Putamen (tissue), 1 donor: ENCODE results near the gene HDHD3.
"Not testable (repeated sequence)": the region's sequence is repeated elsewhere in the genome, so short reads cannot be mapped to it uniquely, and the experiment has no call there.

Experiments
- DNase-seq: peaks from one replicate; pipeline ENCODE4 v3.0.0-alpha.2; 2016; ENCODE audit warnings: low spot score

The HDHD3 gene

GRCh38 chr9:113389451-113389850, 12.7 kb upstream of the HDHD3 start:
- no peak for DNase-seq

GRCh38 chr9:113388833-113389232, 12.0 kb upstream of the HDHD3 start:
- DNase-seq, result no peak

DNA sequence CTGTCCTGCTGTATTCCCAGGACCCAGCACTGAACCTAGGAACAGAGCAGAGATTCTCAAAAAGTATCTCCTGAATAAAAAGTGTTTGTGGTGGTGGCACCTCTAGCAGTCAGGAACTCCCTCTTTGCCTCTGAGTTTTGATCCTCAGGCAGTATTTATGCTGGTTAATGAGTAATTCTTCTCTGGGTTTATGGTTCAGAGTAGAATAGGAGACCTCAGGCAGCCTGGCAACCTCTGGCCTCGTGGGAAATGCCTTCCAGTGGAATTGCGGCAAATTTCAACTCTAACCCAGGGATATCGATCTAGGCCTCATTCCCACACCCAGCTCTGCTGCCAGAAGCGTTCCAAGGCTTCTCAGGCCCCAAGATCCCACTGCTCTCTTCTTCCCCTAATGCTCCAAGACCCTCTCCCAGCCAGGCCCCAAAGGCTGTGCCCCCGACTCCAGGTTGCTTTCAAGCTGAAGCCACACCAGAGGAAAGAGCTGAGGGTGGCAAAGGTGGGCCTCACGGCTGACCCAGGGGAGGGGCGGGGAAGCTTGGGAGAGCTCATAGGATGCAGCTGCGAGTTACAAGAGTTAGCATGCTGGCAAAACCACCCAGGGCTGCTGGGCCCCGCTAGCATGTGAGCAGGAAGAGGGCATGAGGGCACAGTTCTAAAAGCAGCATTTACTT, 10.9 kb upstream of the HDHD3 start:
- DNase-seq, result no peak

DNA sequence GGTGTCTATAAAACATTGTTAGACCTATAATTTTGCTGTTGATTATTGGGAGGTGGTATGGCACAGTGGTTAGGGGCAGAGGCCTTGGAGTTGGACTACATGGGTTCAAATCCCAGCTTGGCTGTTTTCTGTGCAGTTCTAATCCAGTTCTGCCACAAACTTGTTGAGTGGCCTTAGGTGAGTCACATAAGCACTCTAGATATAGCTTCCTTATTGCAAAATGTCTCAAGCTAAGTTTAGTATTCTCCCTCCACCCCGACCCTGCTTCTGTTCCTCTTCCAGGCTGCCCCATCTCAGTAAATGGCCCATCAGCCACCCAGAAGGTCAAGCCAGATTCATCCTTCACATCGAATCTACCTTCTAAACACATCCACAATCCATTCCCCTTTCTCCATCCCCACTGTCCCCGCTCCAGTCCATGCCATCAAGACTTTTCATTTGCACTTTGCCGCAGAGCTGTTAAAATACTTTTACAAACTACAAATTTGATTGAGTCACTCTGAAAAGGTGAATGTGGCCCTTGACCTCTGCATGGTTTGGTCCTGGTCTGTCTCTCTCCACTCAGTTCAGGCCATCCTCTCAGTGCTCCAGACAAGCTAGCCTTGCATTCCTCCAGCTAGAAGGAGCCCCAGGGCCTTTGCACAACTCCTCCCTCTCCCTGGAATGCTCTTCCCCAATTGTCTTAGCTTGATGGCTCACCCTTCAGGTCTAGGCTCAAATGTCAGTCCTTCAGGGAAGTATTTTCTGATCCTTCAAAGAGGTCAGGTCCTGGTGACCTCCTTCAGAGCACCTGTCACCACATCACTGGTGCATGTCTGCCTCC, 10.0 kb upstream of the HDHD3 start:
- DNase-seq, result no peak

GRCh38 chr9:113381909-113382411, 5.2 kb upstream of the HDHD3 start:
- no peak for DNase-seq

- DNase-seq, result not testable (repeated sequence)
These were observed 4.7 kb upstream of the HDHD3 start for GRCh38 chr9:113381441-113381840.

- DNase-seq, result no peak
These were observed 4.1 kb upstream of the HDHD3 start for GRCh38 chr9:113380869-113381378.

- DNase-seq, result not testable (repeated sequence)
These were observed 3.0 kb upstream of the HDHD3 start for GRCh38 chr9:113379829-113380210.

GRCh38 chr9:113379094-113379828, 2.5 kb upstream of the HDHD3 start:
- not testable (repeated sequence) for DNase-seq

DNA sequence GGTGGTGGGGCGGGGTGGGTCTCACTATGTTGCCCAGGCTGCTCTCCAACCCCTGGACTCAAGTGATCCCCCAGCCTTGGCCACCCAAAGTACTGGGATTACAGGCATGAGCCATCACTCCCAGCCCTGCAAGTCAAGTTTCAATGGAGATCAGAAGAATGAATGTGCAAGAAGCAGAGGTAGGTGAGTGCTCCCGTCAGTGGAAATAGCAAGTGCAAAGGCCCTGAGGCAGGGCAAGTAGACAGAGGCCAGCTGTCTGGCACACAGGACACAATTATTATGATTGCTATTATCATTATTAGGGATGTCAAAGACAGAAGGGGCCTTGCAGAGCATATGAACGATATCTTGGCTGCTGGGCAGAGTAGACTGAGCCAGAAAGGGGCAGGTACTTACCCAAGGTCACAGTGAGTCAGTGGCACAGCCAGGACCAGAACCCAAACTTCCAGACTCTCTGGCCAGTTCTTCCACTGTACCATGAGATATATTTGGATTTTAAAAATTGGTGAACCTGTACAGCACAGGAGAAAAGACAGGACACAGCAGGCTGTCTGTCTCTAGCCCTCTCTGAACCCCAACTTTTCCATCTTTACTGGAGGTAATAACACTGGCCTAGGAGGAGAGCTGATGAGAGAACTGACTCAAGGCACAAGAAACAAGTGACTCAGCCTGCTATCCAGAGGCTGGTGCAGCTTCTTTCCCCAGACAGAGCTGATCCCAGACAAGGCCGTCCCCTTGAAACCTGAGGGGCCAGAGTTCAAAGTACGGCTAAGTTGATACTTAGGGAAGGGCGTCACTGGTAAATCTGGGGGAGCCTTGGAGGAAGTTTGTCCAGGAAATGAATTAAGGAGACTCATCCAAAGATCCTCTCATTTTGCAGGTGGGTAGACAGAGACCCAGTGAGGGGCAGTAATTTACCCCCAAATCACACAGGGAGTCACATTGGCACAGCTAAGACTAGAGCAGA, 1.4 kb downstream of the HDHD3 start:
- no peak for DNase-seq

DNA sequence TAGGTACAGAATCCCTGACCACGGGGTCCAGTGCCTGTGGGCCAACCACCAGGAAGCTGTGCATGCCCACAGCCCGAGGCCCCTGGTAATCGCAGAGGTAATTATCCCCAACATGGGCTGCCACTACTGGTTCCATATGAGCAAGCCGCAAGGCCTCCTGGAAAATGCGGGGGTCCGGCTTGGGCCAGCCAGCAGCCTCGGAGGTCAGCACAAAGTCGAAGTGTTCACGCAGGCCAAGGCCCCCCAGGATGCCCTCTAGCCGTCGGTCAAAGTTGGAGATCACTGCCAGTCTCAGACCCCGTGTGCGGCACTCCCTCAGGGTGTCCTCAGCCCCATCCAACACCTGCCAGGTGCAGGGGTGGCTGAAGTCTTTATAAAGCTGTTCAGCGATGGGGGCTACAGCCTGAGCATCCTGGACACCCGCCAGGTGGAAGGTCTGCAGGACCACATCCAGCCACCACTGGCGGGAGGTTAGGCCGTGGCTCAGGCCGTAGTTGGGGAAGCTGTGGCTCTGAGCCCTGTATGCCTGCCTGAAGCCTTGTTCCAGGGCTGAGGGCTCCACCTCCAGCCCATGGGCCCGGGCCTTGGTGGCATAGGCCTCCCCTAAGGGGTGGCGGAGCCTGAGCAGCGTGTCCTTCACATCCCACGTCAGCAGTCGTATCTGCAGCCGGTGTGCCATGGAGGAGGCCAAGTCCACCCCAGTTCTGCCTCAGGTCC, 3.0 kb downstream of the HDHD3 start:
- DNase-seq, result no peak

DNA sequence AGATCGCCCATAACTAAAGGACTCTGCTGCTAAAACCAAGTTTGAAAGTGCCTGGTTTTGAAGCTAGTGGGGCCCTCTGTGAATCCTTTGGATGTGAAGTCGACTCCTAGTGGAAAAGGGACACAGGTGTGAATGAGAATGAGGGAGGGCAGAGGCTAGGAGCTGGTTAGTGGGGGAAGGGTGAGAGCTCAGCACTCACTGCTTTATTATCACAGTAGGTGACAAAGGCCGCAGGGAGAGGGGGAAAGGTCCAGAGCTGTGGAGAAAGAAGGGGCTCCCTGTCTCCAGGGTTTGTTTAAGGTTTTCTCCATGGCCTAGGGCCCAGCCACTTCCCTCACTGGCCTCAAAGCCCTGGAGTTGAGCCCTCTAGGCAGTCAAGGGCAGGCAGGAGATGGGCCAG, 3.5 kb downstream of the HDHD3 start:
- no peak for DNase-seq

- no peak for DNase-seq
These were observed 4.7 kb downstream of the HDHD3 start for GRCh38 chr9:113372059-113372458.

GRCh38 chr9:113370806-113371325, 5.9 kb downstream of the HDHD3 start:
- no peak for DNase-seq

DNA sequence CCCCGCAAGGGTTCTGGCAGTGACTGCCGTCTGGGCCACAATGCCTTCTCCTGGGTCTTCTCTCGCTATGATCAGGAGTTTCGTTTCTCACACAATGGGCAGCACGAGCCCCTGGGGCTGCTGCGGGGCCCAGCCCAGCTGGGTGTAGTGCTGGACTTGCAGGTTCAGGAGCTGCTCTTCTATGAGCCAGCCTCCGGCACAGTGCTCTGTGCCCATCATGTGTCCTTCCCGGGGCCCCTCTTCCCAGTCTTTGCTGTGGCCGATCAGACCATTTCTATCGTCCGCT, 7.0 kb downstream of the HDHD3 start:
- no peak for DNase-seq

DNA sequence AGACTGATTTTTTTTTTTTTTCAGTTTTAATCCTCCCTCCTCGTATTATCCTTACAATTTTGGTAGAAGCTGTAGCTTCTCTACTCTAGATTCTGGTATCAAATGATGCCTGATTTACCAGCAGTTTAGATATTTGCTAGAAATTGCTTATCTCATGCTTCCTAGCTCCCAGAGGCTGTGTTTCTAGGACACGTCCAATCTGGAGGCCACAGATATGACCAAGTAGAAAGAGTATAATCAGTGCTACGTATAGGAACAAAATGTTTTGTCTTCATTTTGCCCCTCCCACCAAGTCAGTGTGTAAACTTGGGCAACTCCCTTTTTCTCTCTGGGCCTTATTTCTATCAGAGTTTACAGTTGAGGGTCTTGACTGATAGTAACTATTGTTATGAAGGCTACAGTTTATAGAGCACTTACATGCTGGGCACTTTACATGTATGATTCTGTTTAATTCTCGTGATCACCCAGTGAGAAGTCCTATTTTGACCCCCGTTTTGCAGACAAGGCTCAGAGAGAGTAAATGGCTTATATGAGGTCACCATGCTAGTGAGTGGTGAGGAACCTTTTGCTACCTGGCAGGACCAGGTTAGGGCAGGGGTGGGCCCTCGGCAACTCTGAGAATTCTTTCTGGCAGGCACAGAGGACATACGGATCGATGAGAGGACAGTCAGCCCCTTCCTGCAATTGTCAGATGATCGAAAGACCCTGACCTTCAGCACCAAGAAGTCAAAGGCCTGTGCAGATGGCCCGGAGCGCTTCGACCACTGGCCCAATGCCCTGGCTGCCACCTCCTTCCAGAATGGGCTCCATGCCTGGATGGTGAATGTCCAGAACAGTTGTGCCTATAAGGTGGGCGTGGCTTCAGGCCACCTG, 7.6 kb downstream of the HDHD3 start:
- DNase-seq, result no peak

DNA sequence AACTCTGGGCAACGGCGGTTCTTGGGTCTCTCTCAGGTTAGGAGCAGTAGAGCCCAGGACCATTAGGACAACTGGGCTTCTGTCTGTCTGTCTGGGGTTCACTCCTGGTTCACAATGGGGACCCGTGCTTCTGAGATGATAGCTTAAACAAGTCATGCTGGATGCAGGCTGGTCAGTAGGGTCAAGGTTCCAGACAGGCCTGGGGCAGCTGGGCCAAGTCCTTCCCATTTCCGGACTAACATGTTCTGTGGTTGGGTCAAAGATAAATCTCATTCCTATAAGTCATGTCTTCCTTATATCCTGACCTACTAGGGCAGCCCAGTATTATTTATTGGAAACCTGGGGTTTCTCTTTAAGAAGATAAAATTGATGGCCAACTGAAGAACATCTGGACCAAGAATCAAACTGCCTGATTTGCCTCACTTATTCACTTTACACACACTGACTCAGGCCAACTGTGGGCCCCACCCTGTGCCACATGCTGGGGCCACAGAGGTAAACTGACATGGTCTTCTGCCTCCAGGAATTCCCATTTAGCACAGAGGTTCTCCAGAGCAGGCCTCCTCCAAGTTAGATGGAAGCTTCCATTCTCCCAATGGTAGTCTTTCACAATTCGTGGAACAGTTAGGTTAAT, 8.3 kb downstream of the HDHD3 start:
- DNase-seq, result no peak

DNA sequence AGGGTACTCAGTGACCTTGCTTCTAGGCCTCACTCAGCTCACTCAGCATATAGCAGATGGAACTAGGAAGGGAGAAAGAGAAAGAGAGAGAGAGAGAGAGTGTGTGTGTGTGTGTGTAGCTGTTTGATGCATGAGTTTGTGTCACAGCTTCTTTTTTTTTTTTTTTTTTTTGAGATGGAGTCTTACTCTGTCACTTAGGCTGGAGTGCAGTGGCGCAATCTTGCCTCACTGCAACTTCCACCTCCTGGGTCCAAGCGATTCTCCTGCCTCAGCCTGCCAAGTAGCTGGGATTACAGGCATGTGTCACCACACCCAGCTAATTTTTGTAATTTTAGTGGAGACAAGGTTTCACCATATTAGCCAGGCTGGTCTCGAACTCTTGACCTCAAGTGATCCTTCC, 11.1 kb downstream of the HDHD3 start:
- DNase-seq, result not testable (repeated sequence)

DNA sequence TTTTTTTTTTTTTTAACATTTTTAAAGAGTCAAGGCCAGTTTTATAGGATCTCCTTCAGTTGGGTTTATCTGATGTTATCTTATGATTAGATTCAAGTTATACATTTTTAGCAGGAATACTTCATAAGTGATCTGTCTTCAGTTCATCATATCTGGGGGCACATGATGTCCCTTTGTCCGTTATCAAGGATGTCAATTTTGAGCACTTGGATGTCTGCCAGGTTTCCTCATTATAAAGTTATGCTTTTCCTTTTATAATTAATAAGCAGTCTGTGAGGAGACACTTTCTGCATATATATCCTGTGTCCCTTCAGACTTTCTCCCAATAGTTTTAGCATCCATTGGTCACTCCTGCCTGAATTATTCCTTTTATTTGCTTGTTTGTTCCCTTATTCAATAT, 11.8 kb downstream of the HDHD3 start:
- DNase-seq, result no peak
